ENCODE measurements around the gene SETMAR.

GRCh38 chr3:4306091-4306490, 2.9 kb downstream of the SETMAR start:
- TF ChIP-seq, protein P1, sequence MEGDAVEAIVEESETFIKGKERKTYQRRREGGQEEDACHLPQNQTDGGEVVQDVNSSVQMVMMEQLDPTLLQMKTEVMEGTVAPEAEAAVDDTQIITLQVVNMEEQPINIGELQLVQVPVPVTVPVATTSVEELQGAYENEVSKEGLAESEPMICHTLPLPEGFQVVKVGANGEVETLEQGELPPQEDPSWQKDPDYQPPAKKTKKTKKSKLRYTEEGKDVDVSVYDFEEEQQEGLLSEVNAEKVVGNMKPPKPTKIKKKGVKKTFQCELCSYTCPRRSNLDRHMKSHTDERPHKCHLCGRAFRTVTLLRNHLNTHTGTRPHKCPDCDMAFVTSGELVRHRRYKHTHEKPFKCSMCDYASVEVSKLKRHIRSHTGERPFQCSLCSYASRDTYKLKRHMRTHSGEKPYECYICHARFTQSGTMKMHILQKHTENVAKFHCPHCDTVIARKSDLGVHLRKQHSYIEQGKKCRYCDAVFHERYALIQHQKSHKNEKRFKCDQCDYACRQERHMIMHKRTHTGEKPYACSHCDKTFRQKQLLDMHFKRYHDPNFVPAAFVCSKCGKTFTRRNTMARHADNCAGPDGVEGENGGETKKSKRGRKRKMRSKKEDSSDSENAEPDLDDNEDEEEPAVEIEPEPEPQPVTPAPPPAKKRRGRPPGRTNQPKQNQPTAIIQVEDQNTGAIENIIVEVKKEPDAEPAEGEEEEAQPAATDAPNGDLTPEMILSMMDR (IDR thresholded peaks at IDR 0.05) = no peak
- no peak for TF ChIP-seq POLR2A (IDR thresholded peaks at IDR 0.05)

Measured in ovary (tissue), 3 donors.